Measurements from ENCODE around the gene TEX55. TPM values are rescaled to one million over a fixed set of nuclear protein-coding genes. Genes with fewer than 3 reads are reported as not detected.
"Not testable (repeated sequence)": the region's sequence is repeated elsewhere in the genome, so short reads cannot be mapped to it uniquely, and the experiment has no call there.

TEX55 gene
- polyA plus RNA-seq, 1 donor from 2014 or later: not detected

- Mint-ChIP-seq H3K4me1 (no peaks in the 10 kb centered on the region), H3K4me3 (no peak overlapping the region), H3K9me3 (no peaks in the 10 kb centered on the region), H3K36me3 (no peaks in the 10 kb centered on the region), H3K27me3 (no peaks in the 10 kb centered on the region), H3K27ac (no peak overlapping the region)
Observed at GRCh38 chr3:119146578-119147375, 812 bp downstream of the TEX55 start.

GRCh38 chr3:119147494-119147893, 1.5 kb downstream of the TEX55 start:
- Mint-ChIP-seq H3K9me3 (no peaks in the 10 kb centered on the region), H3K4me3 (no peak overlapping the region), H3K27me3 (no peaks in the 10 kb centered on the region), H3K4me1 (no peaks in the 10 kb centered on the region), H3K36me3 (no peaks in the 10 kb centered on the region), H3K27ac (no peak overlapping the region)

- H3K4me3 Mint-ChIP-seq: no peak overlapping the region
Observed at GRCh38 chr3:119148493-119149180, 2.7 kb downstream of the TEX55 start.

GRCh38 chr3:119149484-119149883, 3.5 kb downstream of the TEX55 start:
- Mint-ChIP-seq H3K9me3 (peaks cover 3 to 18% (median 8%) of the 10 kb centered on the region in 3 donors), H3K27ac (no peak overlapping the region), H3K4me1 (no peaks in the 10 kb centered on the region), H3K36me3 (no peaks in the 10 kb centered on the region), H3K4me3 (no peak overlapping the region), H3K27me3 (no peaks in the 10 kb centered on the region)

More at GRCh38 chr3:119148493-119149180, 2.7 kb downstream of the TEX55 start:
- Mint-ChIP-seq H3K36me3 (no peaks in the 10 kb centered on the region), H3K9me3 (peaks cover 3 to 9% (median 4%) of the 10 kb centered on the region in 3 donors), H3K27me3 (no peaks in the 10 kb centered on the region), H3K27ac (no peak overlapping the region), H3K4me1 (no peaks in the 10 kb centered on the region)

- Mint-ChIP-seq H3K27ac (no peak overlapping the region), H3K4me3 (no peak overlapping the region), H3K36me3 (peaks cover 1% of the 10 kb centered on the region), H3K4me1 (no peaks in the 10 kb centered on the region), H3K9me3 (peaks cover 3 to 37% (median 24%) of the 10 kb centered on the region in 3 donors), H3K27me3 (peaks cover 3% of the 10 kb centered on the region)
Observed at GRCh38 chr3:119156868-119157267, 10.9 kb downstream of the TEX55 start.

- Mint-ChIP-seq H3K27ac (no peak overlapping the region), H3K36me3 (peaks cover 1% of the 10 kb centered on the region), H3K4me3 (peak overlapping the region in 1 of 4 donors; percentile 39)
Observed at GRCh38 chr3:119157971-119158370, 12.0 kb downstream of the TEX55 start.

GRCh38 chr3:119160361-119160760, 14.4 kb downstream of the TEX55 start:
- Mint-ChIP-seq H3K4me1 (no peaks in the 10 kb centered on the region), H3K9me3 (peaks cover 0 to 14% (median 12%) of the 10 kb centered on the region in 3 donors), H3K36me3 (peaks cover 1% of the 10 kb centered on the region), H3K4me3 (no peak overlapping the region), H3K27me3 (peaks cover 5% of the 10 kb centered on the region), H3K27ac (no peak overlapping the region)

More at GRCh38 chr3:119157971-119158370, 12.0 kb downstream of the TEX55 start:
- peaks cover 3 to 35% (median 20%) of the 10 kb centered on the region in 3 donors for H3K9me3 Mint-ChIP-seq
- H3K27me3 Mint-ChIP-seq: peaks cover 5% of the 10 kb centered on the region
- no peaks in the 10 kb centered on the region for H3K4me1 Mint-ChIP-seq

- Mint-ChIP-seq H3K27ac (no peak overlapping the region), H3K4me1 (no peaks in the 10 kb centered on the region), H3K9me3 (peaks cover 0 to 12% (median 10%) of the 10 kb centered on the region in 3 donors), H3K36me3 (peaks cover 1% of the 10 kb centered on the region), H3K27me3 (peaks cover 5% of the 10 kb centered on the region), H3K4me3 (no peak overlapping the region)
Observed at GRCh38 chr3:119160815-119161214, 14.8 kb downstream of the TEX55 start.

- Mint-ChIP-seq H3K27ac (no peak overlapping the region), H3K9me3 (peaks cover 0 to 12% (median 10%) of the 10 kb centered on the region in 3 donors), H3K4me1 (no peaks in the 10 kb centered on the region), H3K27me3 (peaks cover 5% of the 10 kb centered on the region), H3K4me3 (no peak overlapping the region), H3K36me3 (peaks cover 1% of the 10 kb centered on the region)
Observed at GRCh38 chr3:119161240-119161639, 15.3 kb downstream of the TEX55 start.

GRCh38 chr3:119164745-119165144, 18.8 kb downstream of the TEX55 start:
- H3K9me3 Mint-ChIP-seq, H3K36me3 Mint-ChIP-seq, H3K27me3 Mint-ChIP-seq: not testable (repeated sequence)

GRCh38 chr3:119170821-119171220, 24.9 kb downstream of the TEX55 start:
- H3K4me3 Mint-ChIP-seq: no peak overlapping the region
- H3K9me3 Mint-ChIP-seq: no peaks in the 10 kb centered on the region
- H3K4me1 Mint-ChIP-seq: no peaks in the 10 kb centered on the region
- no peak overlapping the region for H3K27ac Mint-ChIP-seq
- H3K27me3 Mint-ChIP-seq: no peaks in the 10 kb centered on the region
- peaks cover under 1% of the 10 kb centered on the region for H3K36me3 Mint-ChIP-seq

More at GRCh38 chr3:119164745-119165144, 18.8 kb downstream of the TEX55 start:
- not testable (repeated sequence) for H3K27ac Mint-ChIP-seq, H3K4me3 Mint-ChIP-seq, H3K4me1 Mint-ChIP-seq

GRCh38 chr3:119173325-119173724, 27.4 kb downstream of the TEX55 start, which contains the start of gene UPK1B:
Gene UPK1B, plus strand, starts transcription at chr3:119173598. Its CDS starts 13,144 bp downstream, at chr3:119186742.
- Mint-ChIP-seq H3K4me3 (no peak within 1 kb of the TSS), H3K36me3 (peaks cover 4% of the 10 kb centered on the region), H3K27me3 (no peaks in the 10 kb centered on the region), H3K27ac (peak within 1 kb of the TSS in 1 of 3 donors; percentile 22), H3K9me3 (no peaks in the 10 kb centered on the region), H3K4me1 (no peaks in the 10 kb centered on the region)

- Mint-ChIP-seq H3K27ac (no peak overlapping the region), H3K27me3 (no peaks in the 10 kb centered on the region), H3K36me3 (peaks cover 4% of the 10 kb centered on the region), H3K4me1 (no peaks in the 10 kb centered on the region), H3K9me3 (peaks cover 0 to 1% (median 0%) of the 10 kb centered on the region in 3 donors), H3K4me3 (no peak overlapping the region)
Observed at GRCh38 chr3:119175872-119176756, 30.1 kb downstream of the TEX55 start.

GRCh38 chr3:119176778-119177177, 30.8 kb downstream of the TEX55 start:
- no peak overlapping the region for H3K4me3 Mint-ChIP-seq
- H3K27ac Mint-ChIP-seq: no peak overlapping the region
- no peaks in the 10 kb centered on the region for H3K4me1 Mint-ChIP-seq
- peaks cover 0 to 1% (median 0%) of the 10 kb centered on the region in 3 donors for H3K9me3 Mint-ChIP-seq
- peaks cover 4% of the 10 kb centered on the region for H3K36me3 Mint-ChIP-seq
- H3K27me3 Mint-ChIP-seq: no peaks in the 10 kb centered on the region
